Measurements from ENCODE around the gene RPH3AL.

- TF ChIP-seq TSHZ2 (CRISPR knock-in tag; IDR thresholded peaks at IDR 0.05) (no peak), ZNF70 (CRISPR knock-in tag; IDR thresholded peaks at IDR 0.05) (no peak), ZFP30 (CRISPR knock-in tag; IDR thresholded peaks at IDR 0.05) (no peak), CREB5 (CRISPR knock-in tag; IDR thresholded peaks at IDR 0.05; ENCODE audit: low read depth) (no peak), OSR1 (CRISPR knock-in tag; IDR thresholded peaks at IDR 0.05) (no peak), GLIS3 (CRISPR knock-in tag; IDR thresholded peaks at IDR 0.05) (no peak)
Measured at GRCh38 chr17:393806-394717, 41.5 kb upstream of the RPH3AL start.
